ENCODE results near the gene TSC22D2. TPM values are rescaled to one million over a fixed set of nuclear protein-coding genes. Genes with fewer than 3 reads are reported as not detected.

The TSC22D2 gene
- total and polyA plus RNA-seq, 2 of the 8 experiments (the other 6 are each of a cell fraction or from before 2014, with no cell fraction given) = 3.4 to 27.6 TPM

- no peaks in the 10 kb centered on the region for H3K9me3 ChIP-seq (ENCODE audit: insufficient read depth in 2 of 2, low read depth in 1 of 2, low read length in 1 of 2)
- H2BK12ac ChIP-seq (ENCODE audit: low read depth, low read length) = no peak overlapping the region
- no peak overlapping the region for H3K18ac ChIP-seq (ENCODE audit: extremely low read depth, low read length)
- no peak overlapping the region for H3K4ac ChIP-seq (replicated peaks; ENCODE audit: insufficient read length, low read depth, low read length)
- H4K8ac ChIP-seq (ENCODE audit: extremely low read depth, insufficient read depth, low read length) = no peak overlapping the region
- H2AFZ ChIP-seq (ENCODE audit: low read length) = peak overlapping the region; percentile 24; the same call in 1 of the 2 replicates
- H3K23ac ChIP-seq (ENCODE audit: insufficient read length) = no peak overlapping the region
- ChIA-PET CTCF (ENCODE audit: partially characterized antibody) (interaction anchor here (0.6 kb wide), 1 partner anchor 123 kb away, joined by 3 read pairs; no protein-coding TSS in a partner anchor), POLR2A (ENCODE audit: partially characterized antibody) (interaction anchor here (1.7 kb wide), 1 partner anchor 10 kb away, joined by 4 read pairs; no protein-coding TSS in a partner anchor)
- H4K5ac ChIP-seq (ENCODE audit: insufficient read length, low read depth, low read length) = no peak overlapping the region
- WGBS, 2 experiments (ENCODE audit: extremely low coverage in 1 of 2, insufficient coverage in 1 of 2, insufficient read length in 1 of 2, insufficient replicate concordance in 2 of 2, low coverage in 1 of 2, low lambda C conversion rate in 2 of 2, missing lambda C conversion rate in 1 of 2) = 79% methylated on average over 2 of the region's 2 CpGs; no CpG with 5 or more reads in 1 of the 2 experiments
- no peak overlapping the region for H2BK120ac ChIP-seq (replicated peaks; ENCODE audit: low read depth, low read length)
- H3K4me1 ChIP-seq (replicated peaks in 1 of 4; ENCODE audit: control insufficient read depth in 3 of 4, insufficient read depth in 4 of 4, low read length in 3 of 4) = peaks cover 0 to 5% (median 2%) of the 10 kb centered on the region in 4 experiments; a peak in 1 of 7 replicates
- no peak overlapping the region for H3K9ac ChIP-seq (replicated peaks in 1 of 4; ENCODE audit: extremely low read depth in 1 of 4, low read depth in 3 of 4, low read length in 3 of 4)
- no peak overlapping the region for H3K14ac ChIP-seq (ENCODE audit: insufficient read length)
- no peaks in the 10 kb centered on the region for H3K27me3 ChIP-seq (replicated peaks in 1 of 4; ENCODE audit: control insufficient read depth in 3 of 4, extremely low read depth in 1 of 4, insufficient read depth in 3 of 4, low read length in 3 of 4)
- no peaks in the 10 kb centered on the region for H3K79me1 ChIP-seq (ENCODE audit: low read depth, low read length)
- no peak overlapping the region for H3K4me3 ChIP-seq (ENCODE audit: extremely low read depth in 1 of 4, insufficient read depth in 2 of 4, low read depth in 3 of 4, low read length in 4 of 4)
- H4K91ac ChIP-seq (replicated peaks; ENCODE audit: insufficient read length, low read length) = no peak overlapping the region
- H3K56ac ChIP-seq (replicated peaks; ENCODE audit: insufficient read length, low read depth, low read length) = no peak overlapping the region
- H3K27ac ChIP-seq (ENCODE audit: low read depth, low read length) = no peak overlapping the region
- no peak for TF ChIP-seq FOSL1 (IDR thresholded peaks at IDR 0.05; ENCODE audit: insufficient read depth, low read depth, low read length)
- TF ChIP-seq ATF3 (IDR thresholded peaks at IDR 0.05; ENCODE audit: insufficient read depth, low read depth, low read length) = no peak
- no peak for TF ChIP-seq BRCA1 (IDR thresholded peaks at IDR 0.05; ENCODE audit: low read depth, low read length)
- TF ChIP-seq TEAD4 (IDR thresholded peaks at IDR 0.05; ENCODE audit: low read depth, low read length) = 0 out of 2 replicates have a peak, but pooled peaks have one; percentile 14
- TF ChIP-seq SIX5 (IDR thresholded peaks at IDR 0.05; ENCODE audit: low read depth, low read length) = no peak
- no peak overlapping the region for H2BK5ac ChIP-seq (ENCODE audit: low read depth, low read length)
- no peaks in the 10 kb centered on the region for H3K23me2 ChIP-seq (ENCODE audit: low read depth, low read length)
- FAIRE-seq (peak; percentile 55), DNase-seq (ENCODE audit: low read depth in 1 of 2, low spot score in 2 of 2) (no peak)
- no peaks in the 10 kb centered on the region for H3K79me2 ChIP-seq (ENCODE audit: control insufficient read depth in 1 of 2, insufficient read depth in 2 of 2, low read length in 2 of 2)
- no peaks in the 10 kb centered on the region for H4K20me1 ChIP-seq (replicated peaks in 1 of 2; ENCODE audit: control insufficient read depth in 1 of 2, insufficient read depth in 2 of 2, low read length in 2 of 2)
- no peak overlapping the region for H2AK5ac ChIP-seq (ENCODE audit: low read depth, low read length)
- no peak overlapping the region for H3K4me2 ChIP-seq (ENCODE audit: insufficient read depth in 1 of 2, low read depth in 2 of 2, low read length in 2 of 2)
- H2BK20ac ChIP-seq (ENCODE audit: low read length) = no peak overlapping the region
- no peaks in the 10 kb centered on the region for H3K36me3 ChIP-seq (ENCODE audit: control insufficient read depth in 2 of 4, insufficient read depth in 4 of 4, low read length in 3 of 4)
- H2BK15ac ChIP-seq (ENCODE audit: low read length) = no peak overlapping the region
Observed at GRCh38 chr3:150399060-150399459, 9.0 kb upstream of the TSC22D2 start.

All from H1 (cell line).